ENCODE data around the gene WNT1.

The WNT1 gene

GRCh38 chr12:48961801-48962200 lies 16.3 kb upstream of the WNT1 start:
- DNase-seq = no peak

GRCh38 chr12:48965298-48965838 lies 12.8 kb upstream of the WNT1 start:
- no peak for DNase-seq

GRCh38 chr12:48966177-48966895 lies 11.8 kb upstream of the WNT1 start:
- no peak for DNase-seq

- no peak for DNase-seq
These were observed 10.1 kb upstream of the WNT1 start for GRCh38 chr12:48967991-48968390.

- DNase-seq = no peak
These were observed 9.7 kb upstream of the WNT1 start for GRCh38 chr12:48968467-48968866.

DNA sequence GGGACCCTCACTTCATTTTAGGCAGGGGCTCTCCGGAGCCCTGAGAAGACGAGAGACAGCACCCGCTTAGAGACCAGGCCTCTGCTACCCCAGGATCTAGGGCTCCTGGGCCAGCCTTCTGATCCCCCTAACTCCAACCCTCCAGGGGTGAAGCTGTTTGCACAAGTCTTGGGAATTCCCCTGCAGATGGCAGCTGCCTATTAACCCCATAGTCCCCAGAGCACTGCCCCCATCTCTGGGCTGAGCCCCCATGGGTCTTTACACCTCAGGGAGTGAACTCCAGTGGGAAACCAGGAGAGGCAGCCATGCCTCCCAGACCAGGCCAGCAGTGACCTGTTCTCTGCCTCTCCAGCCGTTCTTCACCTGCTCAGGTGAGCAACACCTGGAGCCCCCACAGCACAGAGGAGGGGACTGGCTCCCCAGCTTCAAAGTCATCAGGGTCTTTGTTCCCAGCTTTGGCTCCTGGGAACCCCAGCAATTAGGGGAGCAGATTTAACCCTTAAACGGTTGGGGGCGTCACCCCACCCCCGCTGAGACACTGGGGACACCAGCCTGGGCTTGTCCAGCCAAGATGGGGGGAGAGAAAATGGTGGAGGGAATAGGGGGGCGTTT lies 8.9 kb upstream of the WNT1 start:
- no peak for DNase-seq

- no peak for DNase-seq
These were observed 8.1 kb upstream of the WNT1 start for GRCh38 chr12:48969833-48970701.

- DNase-seq = no peak
These were observed 7.3 kb upstream of the WNT1 start for GRCh38 chr12:48970702-48971334.

DNA sequence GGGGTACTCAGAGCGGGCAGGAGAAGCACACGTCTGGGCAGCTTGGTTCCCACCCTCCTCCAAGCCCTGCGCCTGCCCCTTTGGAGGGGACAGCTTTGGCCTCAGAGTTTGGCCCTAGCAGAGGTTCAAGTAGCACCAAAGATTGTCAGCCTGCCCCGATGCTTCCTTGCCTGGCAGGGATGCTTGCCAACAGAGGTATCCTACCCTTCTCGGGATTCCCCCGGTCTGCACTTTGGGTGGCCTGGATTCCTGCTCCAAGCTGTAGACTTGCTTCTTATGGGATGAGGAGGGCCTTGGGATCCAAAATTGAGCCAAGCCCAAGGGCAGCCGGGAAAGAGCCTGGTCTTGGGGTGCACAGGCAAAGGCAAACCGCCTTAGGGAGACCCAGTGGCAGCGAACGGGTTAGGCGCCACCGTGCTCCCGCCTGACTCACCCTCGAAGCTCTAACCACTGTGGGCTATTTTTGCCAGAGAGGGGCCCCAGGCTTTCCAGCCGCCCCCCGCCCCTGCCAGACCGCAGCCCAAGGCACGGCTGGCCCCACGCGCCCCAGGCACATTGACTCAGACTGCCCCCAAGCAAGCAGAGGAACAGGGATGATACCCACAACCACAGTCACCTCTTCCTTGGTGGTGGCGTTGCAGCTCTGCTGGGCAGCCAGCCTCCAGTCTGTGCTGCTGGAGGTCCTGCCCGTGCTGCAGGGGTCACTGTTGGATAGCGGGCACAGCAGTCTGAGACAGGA lies 5.7 kb upstream of the WNT1 start:
- no peak for DNase-seq

- DNase-seq = no peak
These were observed 5.1 kb upstream of the WNT1 start for GRCh38 chr12:48972952-48973483.

DNA sequence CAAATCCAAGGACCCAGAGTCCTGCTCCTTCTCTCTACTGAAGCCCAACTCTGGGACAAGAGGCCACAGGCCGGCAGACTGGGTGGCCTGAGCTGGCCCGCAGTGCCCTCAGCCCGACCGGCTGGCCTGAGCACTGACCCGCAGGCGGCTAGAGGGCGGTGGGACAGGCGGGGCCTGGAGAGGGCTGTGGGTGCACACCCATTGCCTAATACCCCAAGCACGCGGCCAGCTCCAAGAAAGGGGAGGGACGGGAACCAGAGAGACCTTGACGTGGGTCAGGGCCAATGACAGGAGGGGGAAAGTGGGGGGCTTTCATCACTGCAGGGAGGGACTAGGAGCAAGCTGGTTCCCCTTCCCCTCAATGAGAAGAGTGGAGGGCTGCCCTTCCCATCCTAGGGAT lies 4.6 kb upstream of the WNT1 start:
- DNase-seq = no peak

GRCh38 chr12:48973941-48974673 lies 4.0 kb upstream of the WNT1 start:
- DNase-seq = no peak

DNA sequence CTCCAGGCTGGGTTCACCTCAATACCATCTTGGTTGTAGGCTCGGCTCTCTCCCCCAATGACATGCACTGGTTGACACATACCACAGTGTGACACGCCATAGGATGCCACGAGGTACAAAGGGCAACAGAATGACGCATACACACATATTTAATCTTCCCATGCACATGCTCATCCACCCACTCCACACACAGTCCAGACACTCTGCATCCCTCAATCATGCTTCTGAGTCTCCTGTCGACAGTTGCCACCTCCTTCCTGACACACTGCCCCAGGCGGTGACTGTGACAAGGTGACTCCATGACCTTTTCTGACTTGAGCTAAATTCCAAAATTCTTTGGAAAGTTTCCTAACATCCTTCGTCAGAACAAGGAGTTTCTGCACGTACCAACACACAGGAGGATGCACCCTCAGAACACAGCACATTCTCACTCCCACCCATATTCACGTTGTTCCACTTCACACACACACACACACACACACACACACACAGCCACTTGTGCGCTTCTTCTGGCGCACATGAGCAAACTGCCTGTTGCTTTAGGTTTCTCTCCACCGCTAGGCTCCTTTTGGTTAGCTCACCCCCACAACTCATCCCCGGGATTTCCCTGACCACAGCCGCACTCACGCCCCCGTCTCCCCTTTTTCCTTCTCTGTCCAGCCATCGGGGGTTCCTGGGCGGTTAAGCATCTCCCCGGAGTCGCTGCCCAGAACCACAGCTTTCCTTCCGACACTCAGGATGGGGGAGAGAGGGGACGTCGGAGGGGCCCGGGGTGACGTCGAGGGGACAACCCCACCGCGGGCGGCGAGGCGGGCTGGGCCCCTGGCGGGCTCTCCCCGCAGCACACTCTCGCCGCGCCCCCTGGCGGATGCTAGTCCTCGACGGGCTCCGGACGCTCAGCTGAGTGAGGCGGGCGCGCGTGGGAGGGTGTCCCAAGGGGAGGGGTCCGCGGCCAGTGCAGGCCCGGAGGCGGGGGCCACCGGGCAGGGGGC lies 536 bp upstream of the WNT1 start:
- peak in 1 of 2 experiments; percentile 33 for DNase-seq

- no peak for DNase-seq
These were observed 849 bp downstream of the WNT1 start for GRCh38 chr12:48978741-48979601.

- DNase-seq = no peak
These were observed 1.7 kb downstream of the WNT1 start for GRCh38 chr12:48979602-48980388.

- no peak for DNase-seq
These were observed 2.3 kb downstream of the WNT1 start for GRCh38 chr12:48980389-48980952.

- no peak for DNase-seq
These were observed 3.0 kb downstream of the WNT1 start for GRCh38 chr12:48980953-48981756.
